GM21737 (cell line): ENCODE measurements around the gene FAM107B.

Experiments
- ATAC-seq: cut with Tn5 transposase; IDR thresholded peaks from one replicate; pipeline ENCODE4 v1.9.1; 2021; ENCODE audit warnings: mild to moderate bottlenecking, moderate library complexity; ENCODE audit not compliant: unreplicated experiment

FAM107B gene

DNA sequence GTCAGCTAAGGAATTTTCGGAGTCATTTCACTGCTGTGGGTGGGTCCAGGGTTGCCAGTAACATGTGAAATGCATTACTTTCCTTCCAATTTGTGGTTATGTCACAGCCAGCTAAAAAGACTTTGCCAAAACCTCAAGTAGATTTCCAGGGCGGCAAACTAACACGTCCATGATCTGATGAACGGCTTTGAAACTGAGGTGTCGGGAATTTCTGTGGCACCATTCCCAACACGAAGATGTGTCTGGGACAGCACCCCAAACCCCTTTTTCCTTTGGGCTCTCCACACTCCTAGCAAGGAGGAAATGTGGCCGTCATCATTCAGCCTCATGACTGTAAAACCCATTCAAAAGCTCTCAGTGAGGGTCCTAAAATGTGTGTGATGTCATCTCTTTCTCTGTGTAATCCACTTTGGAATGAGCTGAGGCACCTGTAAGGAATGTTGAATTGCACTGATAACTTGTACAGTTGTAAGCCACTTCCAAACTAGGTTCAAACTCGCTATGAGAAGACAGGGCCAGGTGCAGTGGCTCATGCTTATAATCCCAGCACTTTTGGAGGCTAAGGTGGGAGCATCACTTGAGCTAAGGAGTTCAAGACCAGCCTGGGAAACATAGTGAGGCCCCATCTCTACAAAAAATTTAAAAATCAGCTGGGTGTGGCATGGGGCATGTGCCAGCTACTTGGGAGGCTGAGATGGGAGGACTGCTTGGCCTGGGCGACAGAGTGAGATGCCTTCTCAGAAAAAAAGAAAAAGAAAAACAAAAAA lies 297.9 kb downstream of the FAM107B start:
- ATAC-seq: no peak

DNA sequence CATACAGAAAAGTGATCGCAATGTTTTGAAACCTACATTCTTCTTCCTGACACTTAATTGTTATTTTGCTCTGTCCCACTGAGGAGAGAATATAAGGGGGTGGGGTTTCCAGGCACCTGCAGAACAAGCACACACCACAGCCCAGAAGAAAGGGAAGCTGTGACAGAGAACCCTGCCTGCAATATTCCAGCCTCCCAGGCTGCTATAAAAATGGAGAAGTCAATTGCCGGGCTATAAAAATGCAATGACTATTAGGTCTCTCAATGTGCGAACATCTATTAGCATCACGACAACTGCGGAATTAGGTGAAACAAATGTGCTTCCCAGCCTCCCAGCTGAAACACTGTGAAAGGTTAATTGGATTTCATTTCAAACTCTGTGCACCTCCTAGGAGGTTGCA lies 298.7 kb downstream of the FAM107B start:
- ATAC-seq: no peak

- no peak for ATAC-seq
Measured at GRCh38 chr10:14474656-14475055, 300.0 kb downstream of the FAM107B start.

GRCh38 chr10:14470920-14471319 lies 303.8 kb downstream of the FAM107B start:
- ATAC-seq: no peak

GRCh38 chr10:14468726-14469125 lies 306.0 kb downstream of the FAM107B start:
- no peak for ATAC-seq
